Measurements from ENCODE around the gene BIVM. TPM values are rescaled to one million over a fixed set of nuclear protein-coding genes. Genes with fewer than 3 reads are reported as not detected.

BIVM gene
- total and polyA plus RNA-seq, 2 donors (not counting 3 experiments of a cell fraction or from before 2014, with no cell fraction given): 7.7 to 20.3 TPM

GRCh38 chr13:102852556-102852955, 53.6 kb downstream of the BIVM start:
- Histone ChIP-seq H2AFZ (ENCODE audit: low read depth, low read length) (no peak overlapping the region), H3K9me3 (replicated peaks; ENCODE audit: control insufficient read depth, insufficient read depth, low read length) (no peaks in the 10 kb centered on the region), H3K27me3 (ENCODE audit: control insufficient read depth in 2 of 2, insufficient read depth in 2 of 2, low read length in 2 of 2) (no peaks in the 10 kb centered on the region), H3K36me3 (ENCODE audit: control insufficient read depth in 2 of 2, extremely low read depth in 1 of 2, insufficient read depth in 2 of 2, low read length in 2 of 2) (peaks cover 11 to 13% of the 10 kb centered on the region in 2 experiments), H3K9me1 (replicated peaks; ENCODE audit: control insufficient read depth, extremely low read depth, insufficient read depth, low read length) (no peaks in the 10 kb centered on the region), H3K27ac (ENCODE audit: insufficient read depth, low read depth, low read length) (no peak overlapping the region), H3K9ac (replicated peaks; ENCODE audit: extremely low read depth, insufficient read depth, low read length) (no peak overlapping the region), H3K4me1 (ENCODE audit: control insufficient read depth, extremely low read depth, insufficient read depth, low read length) (peaks cover 10% of the 10 kb centered on the region), H3K4me3 (replicated peaks in 1 of 3; ENCODE audit: insufficient read depth in 1 of 3, low read depth in 1 of 3, low read length in 3 of 3) (no peak overlapping the region), H4K20me1 (replicated peaks; ENCODE audit: control insufficient read depth, extremely low read depth, insufficient read depth, low read length) (no peaks in the 10 kb centered on the region), H3K4me2 (ENCODE audit: insufficient read depth, low read length) (no peak overlapping the region), H3K79me2 (ENCODE audit: control insufficient read depth, insufficient read depth, low read length) (peaks cover 8% of the 10 kb centered on the region)
- ChIA-PET CTCF (no interaction called here), POLR2A (no interaction called here)
- TF ChIP-seq EZH2 (IDR thresholded peaks at IDR 0.05; ENCODE audit: borderline replicate concordance, low read depth, low read length, severe bottlenecking) (no peak), FOS (IDR thresholded peaks at IDR 0.05; ENCODE audit: borderline replicate concordance, insufficient read depth, low read length) (peak; percentile 12)
- intact Hi-C loops (cut with micrococcal nuclease) (no loop called here), dilution Hi-C loops (cut with MboI; ENCODE audit: extremely low pct_ligation_motif_present, low sequenced_read_pairs) (loop anchor here (25.0 kb wide), 1 partner anchor 265 kb away; the partner anchor contains the start of gene TPP2)
- BruUV-seq (replicated peaks): no TSS peak
- DNase-seq (ENCODE audit: low read depth, low spot score) (no peak), FAIRE-seq (no peak)

- ChIA-PET POLR2A (no interaction called here), CTCF (interaction anchor here (1.9 to 3.2 kb wide), 2 partner anchors 9 to 16 kb away, joined by 5 to 14 read pairs; no protein-coding TSS in a partner anchor)
- TF ChIP-seq JUN (IDR thresholded peaks at IDR 0.05; ENCODE audit: borderline replicate concordance, insufficient read depth, insufficient read length, low read depth) (no peak), CTCF (IDR thresholded peaks at IDR 0.05; ENCODE audit: extremely low read depth in 1 of 2, insufficient read depth in 1 of 2, low read depth in 1 of 2, low read length in 2 of 2) (no peak), MYC (IDR thresholded peaks at IDR 0.05; ENCODE audit: low read depth, low read length) (no peak), GATA2 (IDR thresholded peaks at IDR 0.05; ENCODE audit: insufficient read depth, insufficient read length, low read depth, low read length) (no peak), FOS (IDR thresholded peaks at IDR 0.05; ENCODE audit: borderline replicate concordance, insufficient read depth, low read length) (no peak), MAX (IDR thresholded peaks at IDR 0.05; ENCODE audit: insufficient read depth, insufficient read length) (no peak), POLR2A (IDR thresholded peaks at IDR 0.05; ENCODE audit: low read depth, low read length) (no peak), EZH2 (IDR thresholded peaks at IDR 0.05; ENCODE audit: borderline replicate concordance, low read depth, low read length, severe bottlenecking) (no peak), POLR2AphosphoS5 (IDR thresholded peaks at IDR 0.05; ENCODE audit: insufficient read depth, low read depth, low read length) (no peak)
- no peaks in the 10 kb centered on the region for H4K20me1 ChIP-seq (replicated peaks; ENCODE audit: control insufficient read depth, extremely low read depth, insufficient read depth, low read length)
- H3K79me2 ChIP-seq (ENCODE audit: control insufficient read depth, insufficient read depth, low read length): no peaks in the 10 kb centered on the region
- H3K4me1 ChIP-seq (ENCODE audit: control insufficient read depth, extremely low read depth, insufficient read depth, low read length): peaks cover 13% of the 10 kb centered on the region
- intact Hi-C loops (cut with micrococcal nuclease): no loop called here
- H2AFZ ChIP-seq (ENCODE audit: low read depth, low read length): no peak overlapping the region
- H3K4me3 ChIP-seq (replicated peaks in 1 of 3; ENCODE audit: insufficient read depth in 1 of 3, low read depth in 1 of 3, low read length in 3 of 3): no peak overlapping the region
- no peaks in the 10 kb centered on the region for H3K9me1 ChIP-seq (replicated peaks; ENCODE audit: control insufficient read depth, extremely low read depth, insufficient read depth, low read length)
- dilution Hi-C loops (cut with MboI; ENCODE audit: extremely low pct_ligation_motif_present, low sequenced_read_pairs): loop anchor here (25.0 kb wide), 1 partner anchor 267 kb away; the partner anchor contains the start of gene TPP2
- H3K27ac ChIP-seq (ENCODE audit: insufficient read depth, low read depth, low read length): no peak overlapping the region
- no TSS peak for BruUV-seq (replicated peaks)
- DNase-seq (ENCODE audit: low read depth, low spot score) (no peak), FAIRE-seq (no peak)
- no peak overlapping the region for H3K4me2 ChIP-seq (ENCODE audit: insufficient read depth, low read length)
- H3K27me3 ChIP-seq (ENCODE audit: control insufficient read depth in 2 of 2, insufficient read depth in 2 of 2, low read length in 2 of 2): no peaks in the 10 kb centered on the region
- H3K9ac ChIP-seq (replicated peaks; ENCODE audit: extremely low read depth, insufficient read depth, low read length): no peak overlapping the region
- H3K36me3 ChIP-seq (ENCODE audit: control insufficient read depth in 2 of 2, extremely low read depth in 1 of 2, insufficient read depth in 2 of 2, low read length in 2 of 2): peaks cover 15 to 19% of the 10 kb centered on the region in 2 experiments
- H3K9me3 ChIP-seq (replicated peaks; ENCODE audit: control insufficient read depth, insufficient read depth, low read length): no peaks in the 10 kb centered on the region
Observed at GRCh38 chr13:102854675-102855074, 55.8 kb downstream of the BIVM start.
